ENCODE results near the gene FSTL3. TPM values are rescaled to one million over a fixed set of nuclear protein-coding genes. Genes with fewer than 3 reads are reported as not detected.

Gene FSTL3
- total RNA-seq, 3 donors from 2014 or later (not counting 1 experiment from before 2014, with no cell fraction given) = 1.5 to 1.9 (median 1.5) TPM

DNA sequence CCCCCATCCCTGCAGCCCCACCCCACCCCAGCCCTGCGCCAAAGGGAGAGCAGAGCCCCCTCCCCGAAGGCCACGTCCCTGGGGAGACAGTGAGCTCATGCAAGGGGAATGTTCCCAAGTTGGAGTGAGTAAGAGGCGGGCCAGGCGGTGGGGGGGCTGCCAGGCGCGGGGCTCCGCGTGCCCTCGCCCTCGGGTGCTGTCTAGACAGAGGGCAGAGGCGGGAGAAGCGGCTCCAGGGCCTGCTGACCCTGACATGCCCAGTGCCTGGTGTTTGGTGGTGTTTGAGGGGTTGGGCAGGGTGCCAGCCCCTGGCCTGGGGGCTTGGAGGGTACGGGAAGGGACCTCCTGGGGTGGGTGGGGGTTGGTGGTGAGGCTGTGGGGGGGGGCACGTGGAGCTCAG is 1.0 kb downstream of the FSTL3 start:
- H3K27ac ChIP-seq (ENCODE audit: low read length) = no peak overlapping the region
- H3K4me1 ChIP-seq (ENCODE audit: control insufficient read depth, insufficient read depth, low read length) = peaks cover 26% of the 10 kb centered on the region
- no peaks in the 10 kb centered on the region for H3K36me3 ChIP-seq (ENCODE audit: control insufficient read depth, insufficient read depth, low read length)
- WGBS (ENCODE audit: insufficient coverage) = 24% methylated on average over 13 of the region's 15 CpGs
- TF ChIP-seq, protein P1, sequence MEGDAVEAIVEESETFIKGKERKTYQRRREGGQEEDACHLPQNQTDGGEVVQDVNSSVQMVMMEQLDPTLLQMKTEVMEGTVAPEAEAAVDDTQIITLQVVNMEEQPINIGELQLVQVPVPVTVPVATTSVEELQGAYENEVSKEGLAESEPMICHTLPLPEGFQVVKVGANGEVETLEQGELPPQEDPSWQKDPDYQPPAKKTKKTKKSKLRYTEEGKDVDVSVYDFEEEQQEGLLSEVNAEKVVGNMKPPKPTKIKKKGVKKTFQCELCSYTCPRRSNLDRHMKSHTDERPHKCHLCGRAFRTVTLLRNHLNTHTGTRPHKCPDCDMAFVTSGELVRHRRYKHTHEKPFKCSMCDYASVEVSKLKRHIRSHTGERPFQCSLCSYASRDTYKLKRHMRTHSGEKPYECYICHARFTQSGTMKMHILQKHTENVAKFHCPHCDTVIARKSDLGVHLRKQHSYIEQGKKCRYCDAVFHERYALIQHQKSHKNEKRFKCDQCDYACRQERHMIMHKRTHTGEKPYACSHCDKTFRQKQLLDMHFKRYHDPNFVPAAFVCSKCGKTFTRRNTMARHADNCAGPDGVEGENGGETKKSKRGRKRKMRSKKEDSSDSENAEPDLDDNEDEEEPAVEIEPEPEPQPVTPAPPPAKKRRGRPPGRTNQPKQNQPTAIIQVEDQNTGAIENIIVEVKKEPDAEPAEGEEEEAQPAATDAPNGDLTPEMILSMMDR (IDR thresholded peaks at IDR 0.05) = no peak
- H3K4me3 Mint-ChIP-seq = no peak overlapping the region
- DNase-seq (no peak), ATAC-seq (no peak)
- no peak overlapping the region for H3K4me3 ChIP-seq (ENCODE audit: low read length)
- H3K27ac Mint-ChIP-seq = no peak overlapping the region
- no peaks in the 10 kb centered on the region for H3K9me3 ChIP-seq (ENCODE audit: control insufficient read depth, insufficient read depth, low read length)
- H3K27me3 ChIP-seq (ENCODE audit: control insufficient read depth, insufficient read depth, low read length) = peaks cover 24% of the 10 kb centered on the region
- H3K9me3 Mint-ChIP-seq = no peaks in the 10 kb centered on the region
- H3K36me3 Mint-ChIP-seq = no peaks in the 10 kb centered on the region
- intact Hi-C loops (cut with micrococcal nuclease) = no loop called here
- peaks cover 5 to 13% of the 10 kb centered on the region in 2 donors for H3K4me1 Mint-ChIP-seq
- H3K27me3 Mint-ChIP-seq (ENCODE audit: low read depth in 2 of 2) = peaks cover 0 to 12% of the 10 kb centered on the region in 2 donors

DNA sequence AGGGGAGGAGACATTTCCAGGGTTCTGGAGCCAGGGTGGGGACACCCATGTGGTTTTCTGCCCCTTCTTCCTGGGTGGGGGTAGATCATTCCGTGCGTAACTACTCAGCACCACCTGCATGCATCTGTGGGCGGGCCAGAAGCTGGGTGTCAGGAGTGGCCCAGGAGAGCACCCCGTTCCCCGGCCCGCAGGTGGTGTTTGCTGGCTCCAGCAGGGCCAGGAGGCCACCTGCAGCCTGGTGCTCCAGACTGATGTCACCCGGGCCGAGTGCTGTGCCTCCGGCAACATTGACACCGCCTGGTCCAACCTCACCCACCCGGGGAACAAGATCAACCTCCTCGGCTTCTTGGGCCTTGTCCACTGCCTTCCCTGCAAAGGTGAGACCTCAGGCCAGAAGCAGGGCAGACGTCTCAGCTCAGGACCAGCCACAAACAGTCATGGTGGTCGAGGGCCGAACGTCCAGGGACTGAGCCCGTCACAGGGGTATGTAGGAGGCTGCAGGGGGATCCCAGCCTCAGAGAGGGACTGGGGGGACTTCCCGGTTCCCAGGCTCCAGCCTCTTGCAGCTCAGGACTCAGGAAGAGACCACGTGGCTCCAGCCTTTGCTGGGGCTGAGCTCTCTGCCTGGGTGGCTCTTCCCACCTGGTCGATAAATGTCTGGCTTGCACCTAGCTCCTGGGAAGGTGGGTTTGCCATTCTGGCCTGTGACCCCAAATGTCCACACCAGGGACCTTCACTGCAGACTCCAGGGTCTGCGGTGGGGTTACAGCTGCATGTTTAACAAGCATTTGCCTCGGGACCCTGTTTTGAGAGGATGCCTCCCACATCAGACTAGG is 1.6 kb downstream of the FSTL3 start:
- no peak for DNase-seq
- H3K27me3 ChIP-seq (ENCODE audit: control insufficient read depth, insufficient read depth, low read length) = peaks cover 24% of the 10 kb centered on the region
- Mint-ChIP-seq H3K4me3 (no peak overlapping the region), H3K27ac (no peak overlapping the region), H3K36me3 (no peaks in the 10 kb centered on the region), H3K4me1 (peaks cover 5 to 13% of the 10 kb centered on the region in 2 donors), H3K9me3 (no peaks in the 10 kb centered on the region), H3K27me3 (ENCODE audit: low read depth in 2 of 2) (peaks cover 0 to 12% of the 10 kb centered on the region in 2 donors)
- TF ChIP-seq, protein P1 (IDR thresholded peaks at IDR 0.05) = no peak
- no peak overlapping the region for H3K4me3 ChIP-seq (ENCODE audit: low read length)
- no peaks in the 10 kb centered on the region for H3K9me3 ChIP-seq (ENCODE audit: control insufficient read depth, insufficient read depth, low read length)
- H3K4me1 ChIP-seq (ENCODE audit: control insufficient read depth, insufficient read depth, low read length) = peaks cover 26% of the 10 kb centered on the region
- ATAC-seq = no peak
- WGBS (ENCODE audit: insufficient coverage) = 76% methylated on average over 22 of the region's 22 CpGs
- H3K27ac ChIP-seq (ENCODE audit: low read length) = no peak overlapping the region
- intact Hi-C loops (cut with micrococcal nuclease) = no loop called here
- no peaks in the 10 kb centered on the region for H3K36me3 ChIP-seq (ENCODE audit: control insufficient read depth, insufficient read depth, low read length)

GRCh38 chr19:678791-679388 is 2.7 kb downstream of the FSTL3 start:
- Mint-ChIP-seq H3K27me3 (ENCODE audit: low read depth in 2 of 2) (peaks cover 0 to 8% of the 10 kb centered on the region in 2 donors), H3K9me3 (no peaks in the 10 kb centered on the region), H3K27ac (peak overlapping the region in 1 of 2 donors; percentile 24), H3K36me3 (no peaks in the 10 kb centered on the region), H3K4me3 (peak overlapping the region; percentile 45), H3K4me1 (peaks cover 5 to 13% of the 10 kb centered on the region in 2 donors)
- ATAC-seq (no peak), DNase-seq (no peak)
- 97% methylated on average over 16 of the region's 16 CpGs for WGBS (ENCODE audit: insufficient coverage)
- no peaks in the 10 kb centered on the region for H3K36me3 ChIP-seq (ENCODE audit: control insufficient read depth, insufficient read depth, low read length)
- peaks cover 26% of the 10 kb centered on the region for H3K4me1 ChIP-seq (ENCODE audit: control insufficient read depth, insufficient read depth, low read length)
- H3K9me3 ChIP-seq (ENCODE audit: control insufficient read depth, insufficient read depth, low read length) = no peaks in the 10 kb centered on the region
- TF ChIP-seq, protein P1 (IDR thresholded peaks at IDR 0.05) = no peak
- H3K27me3 ChIP-seq (ENCODE audit: control insufficient read depth, insufficient read depth, low read length) = peaks cover 23% of the 10 kb centered on the region
- intact Hi-C loops (cut with micrococcal nuclease) = no loop called here
- H3K27ac ChIP-seq (ENCODE audit: low read length) = no peak overlapping the region
- H3K4me3 ChIP-seq (ENCODE audit: low read length) = no peak overlapping the region

Measured in natural killer cell (primary cell).